Activated CD4-positive, CD25-positive, alpha-beta regulatory T cell treated with anti-CD3 and anti-CD28 coated beads, Interleukin-2, amount 50 U/mL, for 24 hours (primary cell): ENCODE measurements around the gene C16orf74.

ENCODE experiments used
- ATAC-seq, 2 donors: fragments of 150-1000 bp; cut with Tn5 transposase; one replicate each; pipeline ENCODE4 v1.10.0; 2021; ENCODE audit warnings: mild to moderate bottlenecking in 1 of 2, moderate library complexity in 1 of 2

C16orf74 gene

GRCh38 chr16:85746460-85747215 is 4.3 kb downstream of the C16orf74 start:
- ATAC-seq, result no peak

DNA sequence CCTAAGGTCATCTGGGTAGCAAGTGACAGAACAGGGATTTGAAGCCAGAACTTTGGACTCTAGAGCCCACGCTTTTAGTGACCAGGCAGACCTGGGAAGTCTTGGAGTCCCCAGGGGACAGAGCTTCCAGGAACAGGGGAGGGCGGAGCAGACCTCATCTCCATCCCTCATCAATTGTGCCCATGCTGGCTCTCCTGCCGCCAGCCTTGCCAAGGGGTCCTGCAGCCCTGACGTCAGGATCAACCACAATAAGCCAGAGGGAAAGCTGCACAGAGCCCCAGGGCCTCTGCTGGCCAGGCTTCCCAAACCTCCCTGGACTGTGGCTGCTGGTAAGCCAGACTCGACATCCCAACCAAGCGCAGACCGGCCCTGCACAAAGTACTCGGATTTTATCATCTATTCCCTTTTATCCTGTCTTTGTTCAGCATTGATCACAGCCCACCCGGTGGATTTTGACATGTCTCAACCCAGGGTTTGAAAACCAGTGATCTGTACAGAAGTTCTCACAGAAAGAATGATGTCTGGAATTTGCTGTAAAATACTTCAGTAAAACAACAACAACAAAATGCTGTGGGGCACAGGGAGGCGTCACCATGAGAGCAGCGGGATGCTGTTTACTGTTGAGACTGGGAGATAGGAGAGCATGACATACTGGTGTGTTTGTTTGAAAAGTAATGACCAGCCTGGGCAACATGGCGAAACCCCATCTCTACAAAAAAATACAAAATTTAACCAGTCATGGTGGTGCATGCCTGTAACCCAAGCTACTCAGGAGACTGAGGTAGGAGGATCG is 11.8 kb downstream of the C16orf74 start:
- ATAC-seq, result no peak

GRCh38 chr16:85736921-85737320 is 14.0 kb downstream of the C16orf74 start:
- no peak for ATAC-seq

DNA sequence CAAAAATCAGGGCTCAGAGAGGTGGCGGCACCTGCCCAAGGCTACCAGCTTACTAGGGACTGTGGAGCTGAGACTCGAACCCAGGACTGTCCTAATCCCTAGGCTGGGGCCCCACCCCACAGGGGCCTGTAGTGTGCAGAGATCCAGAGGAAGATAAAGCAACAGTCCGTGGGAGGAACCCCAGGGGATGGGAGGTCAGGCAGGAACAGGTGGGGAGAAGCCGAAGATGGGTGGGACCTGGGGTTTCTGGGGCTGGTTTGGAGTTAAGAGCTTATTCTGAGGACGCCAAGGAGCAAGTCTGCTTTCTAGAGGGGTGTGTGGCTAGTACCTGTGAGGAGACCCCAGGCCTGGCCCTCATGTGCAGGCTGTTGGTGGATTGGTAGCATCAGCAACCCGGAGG is 14.9 kb downstream of the C16orf74 start:
- ATAC-seq, result no peak

DNA sequence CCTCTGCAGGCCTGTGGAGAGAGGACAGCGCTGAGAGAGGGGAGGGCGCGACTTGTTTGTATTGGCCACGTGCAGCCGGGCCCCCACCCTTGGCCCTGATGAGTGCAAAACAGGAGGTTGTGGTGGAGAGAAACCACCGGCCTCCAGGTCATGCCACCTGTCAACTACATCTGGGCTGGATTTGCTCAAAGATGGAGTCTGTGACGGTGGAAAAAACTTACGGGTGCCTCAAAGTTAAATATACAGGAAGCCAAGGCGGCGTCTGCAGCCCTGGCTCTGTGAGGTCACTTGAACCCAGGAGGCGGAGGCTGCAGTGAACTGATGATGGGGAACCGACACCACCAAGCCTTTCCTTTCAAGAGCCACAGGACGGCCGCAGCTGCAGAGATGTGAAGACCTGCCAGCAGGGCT is 15.7 kb downstream of the C16orf74 start:
- ATAC-seq, result peak; percentile 72 to 78

DNA sequence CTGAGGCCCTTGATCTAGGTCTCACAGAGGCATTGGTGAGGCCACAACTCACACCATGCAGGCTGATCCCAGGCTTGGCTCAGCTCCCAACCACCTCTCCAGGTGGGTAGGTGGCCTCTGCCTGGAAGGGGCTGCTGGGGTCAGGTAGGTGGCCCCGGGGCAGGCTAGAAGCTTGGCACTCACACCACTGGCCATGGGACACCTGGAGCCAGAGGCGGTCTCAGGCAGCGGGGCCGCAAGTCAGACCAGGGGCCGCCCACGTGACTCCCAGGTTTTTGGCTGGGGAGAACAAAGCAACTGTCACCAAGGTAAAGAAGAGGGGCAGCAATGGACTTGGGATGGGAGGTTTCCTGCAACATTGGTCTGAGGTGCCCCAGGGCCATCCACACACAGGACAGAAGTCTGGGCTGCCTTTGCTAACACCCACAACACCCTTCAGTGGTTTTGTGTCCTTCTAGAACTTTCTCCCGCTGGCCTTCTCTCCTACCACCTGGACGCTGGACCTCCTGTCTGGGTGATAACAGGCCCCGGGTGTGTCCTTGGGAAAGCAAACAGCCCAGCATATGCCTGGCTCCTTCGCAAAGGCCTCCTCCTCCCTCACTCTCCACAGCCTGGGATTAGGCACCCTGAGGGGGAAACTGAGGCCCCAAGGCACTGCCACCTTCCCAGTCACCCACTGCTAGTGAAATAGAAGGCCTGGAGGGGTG is 16.4 kb downstream of the C16orf74 start:
- no peak for ATAC-seq

DNA sequence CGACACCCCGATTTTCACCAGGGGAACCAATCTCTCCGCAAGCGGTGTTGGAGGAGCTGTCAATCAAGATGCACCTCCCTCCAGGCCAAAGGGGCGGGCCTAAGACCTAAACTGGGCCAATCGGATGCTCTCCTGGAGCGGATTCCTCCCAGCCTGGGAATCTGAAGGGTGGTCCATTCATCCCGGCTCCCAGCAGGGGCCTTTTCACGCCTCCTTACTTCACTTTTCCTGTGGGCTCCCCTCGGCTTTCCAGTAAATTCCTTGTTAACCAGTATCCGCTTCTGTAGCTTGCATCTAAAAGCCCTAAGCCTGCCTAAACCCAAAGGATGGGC is 17.1 kb downstream of the C16orf74 start:
- no peak for ATAC-seq

DNA sequence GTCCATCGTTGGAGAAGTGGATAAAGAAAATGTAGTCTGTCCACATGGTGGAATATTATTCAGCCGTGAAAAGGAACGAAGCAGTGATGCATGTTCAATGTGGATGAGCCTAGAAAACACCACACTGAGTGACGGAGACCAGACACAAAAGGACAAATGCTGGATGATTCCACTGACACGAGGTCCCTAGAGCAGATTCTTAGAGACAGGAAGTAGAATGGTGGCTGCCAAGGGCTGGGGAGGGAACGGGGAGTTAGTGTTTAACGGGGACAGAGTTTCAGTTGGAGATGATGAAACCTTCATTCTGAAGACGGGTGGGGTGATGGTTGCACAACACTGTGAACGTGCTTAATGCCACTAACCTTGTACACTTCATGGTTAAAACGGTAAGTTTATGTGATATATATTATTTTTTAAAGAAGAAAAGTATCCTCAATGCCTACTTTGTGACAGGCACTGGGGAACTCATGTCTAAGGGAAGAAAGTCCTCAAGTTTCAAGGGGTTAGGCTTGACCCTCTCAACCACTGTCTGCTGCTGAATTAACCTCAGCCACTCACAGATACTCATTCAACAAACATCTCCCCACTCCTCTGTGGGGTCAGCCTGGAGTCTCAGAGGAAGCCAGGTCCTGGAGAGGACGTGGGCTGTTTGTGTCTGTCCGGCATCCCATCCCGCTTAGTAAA is 17.6 kb downstream of the C16orf74 start:
- ATAC-seq, result no peak

- no peak for ATAC-seq
These were observed 19.7 kb downstream of the C16orf74 start for GRCh38 chr16:85731179-85731578.

- ATAC-seq, result no peak
These were observed 20.8 kb downstream of the C16orf74 start for GRCh38 chr16:85730186-85730465.

GRCh38 chr16:85729452-85730185 is 21.3 kb downstream of the C16orf74 start:
- ATAC-seq, result no peak

GRCh38 chr16:85728879-85729278 is 22.0 kb downstream of the C16orf74 start:
- no peak for ATAC-seq

- no peak for ATAC-seq
These were observed 26.0 kb downstream of the C16orf74 start for GRCh38 chr16:85724936-85725335.

- no peak for ATAC-seq
These were observed 26.6 kb downstream of the C16orf74 start for GRCh38 chr16:85724126-85724879.

- ATAC-seq, result no peak
These were observed 28.6 kb downstream of the C16orf74 start for GRCh38 chr16:85722128-85722893.

DNA sequence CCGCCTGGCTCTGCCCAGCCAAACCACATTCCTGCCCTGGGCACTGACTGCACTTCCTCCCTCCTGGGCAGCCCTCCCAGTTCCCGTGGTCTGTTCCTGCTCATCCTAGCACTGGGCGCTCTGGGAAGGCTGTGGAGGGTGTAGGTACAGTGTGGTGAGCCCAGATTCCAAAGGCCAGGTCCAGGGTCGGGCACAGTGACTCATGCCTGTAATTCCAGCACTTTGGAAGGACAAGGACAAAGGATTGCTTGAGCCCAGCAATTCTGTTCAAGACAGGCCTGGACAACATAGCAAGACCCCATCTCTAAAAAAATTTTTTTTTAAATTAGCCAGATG is 30.6 kb downstream of the C16orf74 start:
- no peak for ATAC-seq

DNA sequence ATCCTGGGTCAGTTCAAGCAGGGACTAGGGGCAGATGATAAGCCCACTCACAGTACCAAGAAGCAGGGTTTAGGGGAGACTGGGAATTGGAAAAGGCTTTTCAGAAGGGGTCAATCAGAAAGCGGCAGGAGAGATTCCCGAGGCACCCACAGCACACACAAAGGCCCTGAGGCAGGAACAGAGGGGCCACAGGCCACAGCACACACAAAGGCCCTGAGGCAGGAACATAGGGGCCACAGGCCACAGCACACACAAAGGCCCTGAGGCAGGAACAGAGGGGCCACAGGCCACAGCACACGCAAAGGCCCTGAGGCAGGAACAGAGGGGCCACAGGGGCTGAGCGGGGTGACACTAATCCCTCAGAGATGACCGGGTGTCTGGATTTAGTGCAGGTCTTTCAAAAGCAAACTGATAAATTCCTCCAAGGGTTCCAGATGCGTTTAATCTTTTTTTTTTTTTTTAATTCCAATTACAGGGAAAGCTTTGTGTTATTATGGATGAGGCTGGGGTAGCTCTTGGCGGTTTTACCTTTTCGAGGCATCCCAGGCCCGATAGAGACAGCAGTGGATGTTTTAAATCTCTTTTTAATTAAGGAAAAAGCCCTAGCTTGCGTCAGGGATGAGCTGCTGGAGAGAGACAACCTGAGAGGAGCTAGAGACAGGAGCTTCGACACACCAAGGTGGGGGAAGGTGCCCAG is 31.1 kb downstream of the C16orf74 start:
- ATAC-seq, result no peak

DNA sequence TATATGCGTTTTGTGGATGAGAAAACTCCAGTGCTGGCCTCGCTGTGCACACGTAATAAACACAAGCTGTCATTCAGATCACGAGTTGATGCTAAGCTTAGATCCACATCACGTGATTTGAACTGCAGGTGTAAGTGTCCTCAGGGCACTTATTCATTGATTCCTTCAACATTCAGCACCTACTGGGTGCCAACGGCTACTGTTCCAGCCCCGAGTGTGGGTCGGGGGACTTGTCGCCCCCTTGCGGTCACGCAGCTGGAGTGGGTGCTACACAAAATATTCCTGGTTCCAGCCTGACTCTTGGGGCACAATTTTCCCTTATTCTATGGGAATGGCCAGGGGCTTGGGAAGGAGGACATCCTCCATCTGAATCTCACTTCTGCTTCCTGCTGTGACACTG is 32.2 kb downstream of the C16orf74 start:
- ATAC-seq, result no peak

DNA sequence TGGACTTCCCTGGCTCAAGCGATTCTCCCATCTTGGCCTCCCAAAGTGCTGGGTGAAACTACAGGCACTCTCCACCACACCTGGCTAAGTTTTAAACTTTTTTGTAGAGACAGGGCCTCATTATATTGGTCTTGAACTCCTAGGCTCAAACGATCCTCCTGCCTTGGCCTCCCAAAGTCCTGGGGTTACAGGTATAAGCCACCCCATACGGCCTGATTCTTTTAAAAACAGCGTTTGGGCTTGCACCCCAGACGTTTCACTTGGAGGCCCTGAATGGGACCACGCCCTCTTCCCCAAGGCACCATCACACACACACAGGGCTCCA is 32.8 kb downstream of the C16orf74 start:
- no peak for ATAC-seq

DNA sequence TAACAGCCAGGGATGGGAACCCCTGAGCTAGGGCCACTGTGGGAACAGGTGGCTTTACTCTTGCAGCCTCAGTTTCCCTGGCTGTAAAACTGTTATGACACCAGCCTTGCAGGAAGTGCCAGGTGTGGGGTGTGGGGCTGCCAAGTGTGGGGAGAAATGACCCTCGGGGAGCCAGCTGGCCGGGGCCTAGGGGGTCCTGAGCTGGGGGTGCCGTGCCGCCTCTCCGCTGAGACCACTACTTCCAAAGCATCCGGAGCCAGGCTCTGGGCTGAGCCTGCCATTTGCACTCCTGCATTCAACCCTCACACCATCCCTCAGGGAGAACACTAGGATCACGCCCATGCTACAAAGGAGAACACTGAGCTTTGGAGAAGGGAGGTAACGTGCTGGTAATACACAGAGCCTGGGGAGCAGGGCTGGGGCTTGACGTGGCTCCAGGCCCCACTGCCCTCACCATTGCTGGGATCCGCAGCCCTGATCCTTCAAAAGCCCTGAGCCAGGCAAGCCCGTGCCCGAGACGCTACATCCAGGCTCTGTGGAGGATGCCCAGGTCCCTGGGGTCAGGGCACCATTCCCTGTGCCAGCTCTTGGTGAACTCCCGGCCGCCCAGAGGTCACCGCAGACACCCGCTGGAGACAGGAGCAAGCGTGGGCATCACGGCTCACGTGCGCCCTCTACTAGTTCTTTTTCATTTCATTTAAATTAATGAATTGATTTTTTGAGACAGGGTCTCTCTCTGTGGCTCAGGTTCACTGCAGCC is 33.3 kb downstream of the C16orf74 start:
- ATAC-seq, result peak in 1 of 2 donors; percentile 38
